HepG2 (cell line): ENCODE results near the gene KLHL3. TPM values are rescaled to one million over a fixed set of nuclear protein-coding genes. Genes with fewer than 3 reads are reported as not detected.

ENCODE experiments used
- ATAC-seq: fragments of 200-7000 bp; cut with Tn5 transposase; 3 replicates; pipeline ENCODE4 v1.9.1; 2020; ENCODE audit warnings: mild to moderate bottlenecking, moderate library complexity
- BruUV-seq: library from RNA; stranded (reverse); fragments of 400-500 nt; replicated peaks from 2 replicates; lab custom pipeline; 2021; lab: Mats Ljungman, UMichigan
- CTCF ChIA-PET: fragments of 300-600 bp; formaldehyde crosslinking; extraction: SDS; loops from one replicate; lab custom pipeline; 2021; ENCODE audit warnings: low total read pairs, inconsistent platforms, low intra/inter-chr PET ratio; lab: Yijun Ruan, JAX
- POLR2A ChIA-PET: fragments of 350-600 bp; sonication (Branson Sonifier 250); formaldehyde crosslinking; loops from one replicate; lab custom pipeline; 2020; ENCODE audit warnings: antibody characterized with exemption, inconsistent platforms; lab: Yijun Ruan, JAX
- DNase-seq: peaks from one replicate; pipeline ENCODE4 v3.0.0-alpha.2; 2015; ENCODE audit warnings: low spot score
- FAIRE-seq: peaks from 3 replicates; lab custom pipeline; 2011; peaks lifted over from hg19 to GRCh38; lab: Jason Lieb, UNC
- H2AFZ ChIP-seq: one replicate; pipeline ENCODE4 v1.6.1; 2011; ENCODE audit warnings: low read length, inconsistent platforms
- H3K27ac ChIP-seq: fragments of 300-600 bp; 3 replicates; pipeline ENCODE4 v1.8.0; 2011; ENCODE audit warnings: mixed run types, mild to moderate bottlenecking, mixed read lengths, low read length, inconsistent platforms; ENCODE audit not compliant: insufficient read depth; ENCODE audit errors: extremely low read length
- H3K27me3 ChIP-seq, 2 experiments: fragments of 200-600 bp in 1 of 2; 2 replicates in 1 of 2; 3 replicates in 1 of 2; pipeline versions ENCODE4 v1.6.0 to v1.8.0; 2011; ENCODE audit warnings: low read length in 2 of 2, mild to moderate bottlenecking in 2 of 2, moderate library complexity in 2 of 2, inconsistent platforms in 1 of 2; ENCODE audit not compliant: insufficient read depth in 2 of 2, control insufficient read depth in 1 of 2
- H3K36me3 ChIP-seq, 2 experiments: fragments of 200-600 bp in 1 of 2; replicated peaks in 1 of 2; 2 replicates in 1 of 2; 3 replicates in 1 of 2; pipeline versions ENCODE4 v1.5.1 to v1.8.0; 2011; ENCODE audit warnings: low read length in 2 of 2, inconsistent platforms in 1 of 2; ENCODE audit not compliant: insufficient read depth in 2 of 2, control insufficient read depth in 1 of 2
- H3K4me1 ChIP-seq: 2 replicates; pipeline ENCODE4 v1.5.1; 2012; ENCODE audit warnings: low read length, inconsistent platforms; ENCODE audit not compliant: insufficient read depth
- H3K4me2 ChIP-seq: 2 replicates; pipeline ENCODE4 v1.6.0; 2011; ENCODE audit warnings: low read depth, low read length, inconsistent platforms
- H3K4me3 ChIP-seq, 3 experiments: fragments of 200-600 bp in 1 of 3; sonication (generic), shearing (Covaris generic) in 1 of 3; replicated peaks in 1 of 3; 2 replicates each; pipeline ENCODE4 v1.5.1; 2011 to 2016; ENCODE audit warnings: low read length in 3 of 3, inconsistent platforms in 2 of 3, low read depth in 2 of 3, mild to moderate bottlenecking in 2 of 3, control low read depth in 1 of 3, mixed read lengths in 1 of 3; ENCODE audit not compliant: insufficient read depth in 1 of 3
- H3K79me2 ChIP-seq: one replicate; pipeline ENCODE4 v1.6.1; 2011; ENCODE audit warnings: low read length, inconsistent platforms; ENCODE audit not compliant: insufficient read depth
- H3K9ac ChIP-seq: 2 replicates; pipeline ENCODE4 v1.6.0; 2011; ENCODE audit warnings: mild to moderate bottlenecking, low read depth, low read length, inconsistent platforms; ENCODE audit not compliant: insufficient read depth
- H3K9me3 ChIP-seq: 2 replicates; pipeline ENCODE4 v1.5.1; 2012; ENCODE audit warnings: mild to moderate bottlenecking, low read length
- H4K20me1 ChIP-seq: 2 replicates; pipeline ENCODE4 v1.6.0; 2011; ENCODE audit warnings: inconsistent platforms, mild to moderate bottlenecking, low read length, moderate library complexity; ENCODE audit not compliant: insufficient read depth
- CREBL2 ChIP-seq: sonication (generic); formaldehyde crosslinking; IDR thresholded peaks from 2 replicates; pipeline ENCODE4 v1.8.1; 2023; ENCODE audit warnings: missing genetic modification reagents, mild to moderate bottlenecking, borderline replicate concordance
- CSRNP2 ChIP-seq: sonication (generic); formaldehyde crosslinking; conservative IDR thresholded peaks from 2 replicates; pipeline ENCODE4 v1.8.0; 2022; ENCODE audit warnings: low read depth, missing genetic modification reagents
- FOXJ3 ChIP-seq: sonication (generic); formaldehyde crosslinking; IDR thresholded peaks from 2 replicates; pipeline ENCODE4 v1.4.0; 2020; ENCODE audit warnings: missing genetic modification reagents, mild to moderate bottlenecking, borderline replicate concordance
- NAIF1 ChIP-seq: sonication (generic); formaldehyde crosslinking; IDR thresholded peaks from 2 replicates; pipeline ENCODE4 v1.5.0; 2020; ENCODE audit warnings: mild to moderate bottlenecking, missing genetic modification reagents, borderline replicate concordance
- NFKB2 ChIP-seq: sonication (generic); formaldehyde crosslinking; IDR thresholded peaks from 2 replicates; pipeline ENCODE4 v1.4.0; 2020; ENCODE audit warnings: missing genetic modification reagents, borderline replicate concordance
- PCBP1 ChIP-seq: fragments of 200-400 bp; formaldehyde crosslinking; IDR thresholded peaks from 2 replicates; pipeline ENCODE4 v1.6.1; 2017; ENCODE audit warnings: mild to moderate bottlenecking, low read depth, low read length, borderline replicate concordance
- PHB2 ChIP-seq: fragments of 450-650 bp; IDR thresholded peaks from 2 replicates; pipeline ENCODE4 v1.6.1; 2018; ENCODE audit not compliant: partially characterized antibody
- RXRA ChIP-seq: sonication (generic); formaldehyde crosslinking; IDR thresholded peaks from 2 replicates; pipeline ENCODE4 v1.5.1; 2020; ENCODE audit warnings: missing genetic modification reagents
- ZBTB4 ChIP-seq: sonication (generic); formaldehyde crosslinking; IDR thresholded peaks from 2 replicates; pipeline ENCODE4 v1.4.0; 2020; ENCODE audit warnings: missing genetic modification reagents, mild to moderate bottlenecking, borderline replicate concordance
- ZFP36L1 ChIP-seq: sonication (generic); formaldehyde crosslinking; IDR thresholded peaks from 2 replicates; pipeline ENCODE4 v1.8.0; 2022; ENCODE audit warnings: mild to moderate bottlenecking, missing genetic modification reagents, moderate library complexity
- ZNF234 ChIP-seq: sonication (generic); formaldehyde crosslinking; conservative IDR thresholded peaks from 2 replicates; pipeline ENCODE4 v1.5.1; 2020; ENCODE audit warnings: mild to moderate bottlenecking, missing genetic modification reagents
- ZNF512B ChIP-seq: sonication (generic); formaldehyde crosslinking; IDR thresholded peaks from 2 replicates; pipeline ENCODE4 v1.5.1; 2020; ENCODE audit warnings: missing genetic modification reagents, mild to moderate bottlenecking, borderline replicate concordance
- WGBS: methylation state at CpG from one replicate; pipeline ENCODE4 v1.1.6; 2017; ENCODE audit warnings: low lambda C conversion rate; 5-methylcytosine and 5-hydroxymethylcytosine counted together
- in situ Hi-C: cut with HindIII; loops from 2 replicates; pipeline ENCODE4 v1.10.0; 2017; ENCODE audit warnings: low pct_unique_long_range_greater_than_20kb; ENCODE audit not compliant: extremely low pct_ligation_motif_present
- intact Hi-C: fragments of 100-400 bp; cut with micrococcal nuclease; formaldehyde crosslinking; loops from one replicate; pipeline ENCODE4 v1.10.0; 2022; ENCODE audit not compliant: unreplicated experiment
- polyA plus RNA-seq, 8 experiments: library from polyadenylated mRNA; depleted of rRNA in 3 of 8; stranded (reverse) in 7 of 8; unstranded in 1 of 8; fragments of >200 nt; fragmentation: Illumina TruSeq in 4 of 8; extraction: Trizol in 4 of 8; gene quantifications; 2 replicates each; pipeline versions ENCODE4 v1.2.1 to v1.2.3, GENCODE V29; 2011 to 2016; ENCODE audit warnings: low read depth in 4 of 8, missing spikeins in 1 of 8, mixed read lengths in 1 of 8; ENCODE audit not compliant: insufficient read depth in 1 of 8
- total RNA-seq, 5 experiments: library from RNA; depleted of rRNA; stranded (reverse); fragments of >200 nt; fragmentation: Illumina TruSeq; extraction: Trizol; gene quantifications; 2 replicates each; pipeline ENCODE4 v1.2.3, GENCODE V29; 2016; ENCODE audit warnings: low read depth in 1 of 5
- TF ChIP-seq, protein P1 (sequence below): sonication (generic); formaldehyde crosslinking; conservative IDR thresholded peaks from 2 replicates; pipeline ENCODE4 v1.8.0; 2022; ENCODE audit warnings: missing genetic modification reagents

The KLHL3 gene
- total and polyA plus RNA-seq, 2 of the 13 experiments (the other 11 are each of a cell fraction or from before 2014, with no cell fraction given) = 0.02 to 0.08 TPM

DNA sequence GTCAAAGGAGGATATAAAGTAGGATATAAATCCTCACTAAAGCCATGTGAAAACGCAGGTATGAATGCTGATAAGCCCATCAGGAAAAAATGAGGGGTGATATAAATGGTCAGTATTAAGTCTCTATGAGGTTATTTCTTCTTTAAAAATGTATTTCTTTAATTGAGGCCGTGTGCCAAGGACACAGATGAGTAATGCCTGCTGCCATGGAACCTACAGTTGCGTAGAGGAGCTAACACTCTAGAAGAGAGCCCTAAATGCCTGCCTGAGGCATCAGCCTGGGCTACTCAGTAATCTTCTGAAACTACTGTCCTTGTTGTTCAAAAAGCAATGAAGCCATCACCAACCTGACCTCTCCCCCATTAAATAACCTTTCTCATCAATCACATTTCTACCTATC lies 84.9 kb downstream of the KLHL3 start:
- CTCF ChIA-PET = no interaction called here
- Histone ChIP-seq H3K27me3 (no peaks in the 10 kb centered on the region), H3K79me2 (no peaks in the 10 kb centered on the region), H4K20me1 (no peaks in the 10 kb centered on the region), H3K4me1 (no peaks in the 10 kb centered on the region), H3K9me3 (no peaks in the 10 kb centered on the region), H3K4me3 (no peak overlapping the region), H3K9ac (no peak overlapping the region), H3K27ac (no peak overlapping the region), H3K4me2 (no peak overlapping the region), H3K36me3 (no peaks in the 10 kb centered on the region), H2AFZ (no peak overlapping the region)
- FAIRE-seq (no peak), ATAC-seq (no peak), DNase-seq (no peak)
- in situ Hi-C loops = no loop called here
- BruUV-seq = no TSS peak
- POLR2A ChIA-PET = no interaction called here
- 27% methylated on average over 3 of the region's 3 CpGs for WGBS
- intact Hi-C loops = no loop called here
- TF ChIP-seq NFKB2 (CRISPR knock-in tag) = no peak
- TF ChIP-seq PHB2 = no peak
- no peak for TF ChIP-seq PCBP1
- no peak for TF ChIP-seq NAIF1 (CRISPR knock-in tag)
- no peak for TF ChIP-seq ZNF512B (CRISPR knock-in tag)
- no peak for TF ChIP-seq ZFP36L1 (CRISPR knock-in tag)
- TF ChIP-seq FOXJ3 (CRISPR knock-in tag) = no peak
- TF ChIP-seq ZNF234 (CRISPR knock-in tag) = no peak
- TF ChIP-seq, protein P1, sequence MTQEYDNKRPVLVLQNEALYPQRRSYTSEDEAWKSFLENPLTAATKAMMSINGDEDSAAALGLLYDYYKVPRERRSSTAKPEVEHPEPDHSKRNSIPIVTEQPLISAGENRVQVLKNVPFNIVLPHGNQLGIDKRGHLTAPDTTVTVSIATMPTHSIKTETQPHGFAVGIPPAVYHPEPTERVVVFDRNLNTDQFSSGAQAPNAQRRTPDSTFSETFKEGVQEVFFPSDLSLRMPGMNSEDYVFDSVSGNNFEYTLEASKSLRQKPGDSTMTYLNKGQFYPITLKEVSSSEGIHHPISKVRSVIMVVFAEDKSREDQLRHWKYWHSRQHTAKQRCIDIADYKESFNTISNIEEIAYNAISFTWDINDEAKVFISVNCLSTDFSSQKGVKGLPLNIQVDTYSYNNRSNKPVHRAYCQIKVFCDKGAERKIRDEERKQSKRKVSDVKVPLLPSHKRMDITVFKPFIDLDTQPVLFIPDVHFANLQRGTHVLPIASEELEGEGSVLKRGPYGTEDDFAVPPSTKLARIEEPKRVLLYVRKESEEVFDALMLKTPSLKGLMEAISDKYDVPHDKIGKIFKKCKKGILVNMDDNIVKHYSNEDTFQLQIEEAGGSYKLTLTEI = no peak
- TF ChIP-seq CREBL2 = no peak
- TF ChIP-seq RXRA (CRISPR knock-in tag) = no peak
- TF ChIP-seq ZBTB4 (CRISPR knock-in tag) = no peak
- TF ChIP-seq CSRNP2 (CRISPR knock-in tag) = no peak
